ENCODE results near the gene GOLGA8A.
"Not testable (repeated sequence)": the region's sequence is repeated elsewhere in the genome, so short reads cannot be mapped to it uniquely, and the experiment has no call there.

GOLGA8A gene

GRCh38 chr15:34435658-34436057, 1.9 kb downstream of the GOLGA8A start:
- TF ChIP-seq TCF4 (CRISPR knock-in tag; IDR thresholded peaks at IDR 0.05; ENCODE audit: borderline replicate concordance) (no peak), POU6F1 (CRISPR knock-in tag; IDR thresholded peaks at IDR 0.05; ENCODE audit: borderline replicate concordance, low read depth) (no peak), ESRRG (CRISPR knock-in tag; IDR thresholded peaks at IDR 0.05) (no peak), SNAI2 (CRISPR knock-in tag; IDR thresholded peaks at IDR 0.05) (no peak), CSDC2 (CRISPR knock-in tag; IDR thresholded peaks at IDR 0.05) (no peak), ZC3H10 (CRISPR knock-in tag; IDR thresholded peaks at IDR 0.05) (no peak), BACH2 (CRISPR knock-in tag; IDR thresholded peaks at IDR 0.05; ENCODE audit: borderline replicate concordance) (no peak), PPARA (CRISPR knock-in tag; IDR thresholded peaks at IDR 0.05; ENCODE audit: borderline replicate concordance) (no peak), ISL1 (CRISPR knock-in tag; IDR thresholded peaks at IDR 0.05) (no peak), ZFP3 (CRISPR knock-in tag; IDR thresholded peaks at IDR 0.05) (no peak), ZNF8 (CRISPR knock-in tag; IDR thresholded peaks at IDR 0.05) (no peak), ZFP30 (CRISPR knock-in tag; IDR thresholded peaks at IDR 0.05) (no peak), PATZ1 (CRISPR knock-in tag; IDR thresholded peaks at IDR 0.05; ENCODE audit: borderline replicate concordance) (no peak), RARB (CRISPR knock-in tag; IDR thresholded peaks at IDR 0.05) (no peak)
- TF ChIP-seq, protein P1, sequence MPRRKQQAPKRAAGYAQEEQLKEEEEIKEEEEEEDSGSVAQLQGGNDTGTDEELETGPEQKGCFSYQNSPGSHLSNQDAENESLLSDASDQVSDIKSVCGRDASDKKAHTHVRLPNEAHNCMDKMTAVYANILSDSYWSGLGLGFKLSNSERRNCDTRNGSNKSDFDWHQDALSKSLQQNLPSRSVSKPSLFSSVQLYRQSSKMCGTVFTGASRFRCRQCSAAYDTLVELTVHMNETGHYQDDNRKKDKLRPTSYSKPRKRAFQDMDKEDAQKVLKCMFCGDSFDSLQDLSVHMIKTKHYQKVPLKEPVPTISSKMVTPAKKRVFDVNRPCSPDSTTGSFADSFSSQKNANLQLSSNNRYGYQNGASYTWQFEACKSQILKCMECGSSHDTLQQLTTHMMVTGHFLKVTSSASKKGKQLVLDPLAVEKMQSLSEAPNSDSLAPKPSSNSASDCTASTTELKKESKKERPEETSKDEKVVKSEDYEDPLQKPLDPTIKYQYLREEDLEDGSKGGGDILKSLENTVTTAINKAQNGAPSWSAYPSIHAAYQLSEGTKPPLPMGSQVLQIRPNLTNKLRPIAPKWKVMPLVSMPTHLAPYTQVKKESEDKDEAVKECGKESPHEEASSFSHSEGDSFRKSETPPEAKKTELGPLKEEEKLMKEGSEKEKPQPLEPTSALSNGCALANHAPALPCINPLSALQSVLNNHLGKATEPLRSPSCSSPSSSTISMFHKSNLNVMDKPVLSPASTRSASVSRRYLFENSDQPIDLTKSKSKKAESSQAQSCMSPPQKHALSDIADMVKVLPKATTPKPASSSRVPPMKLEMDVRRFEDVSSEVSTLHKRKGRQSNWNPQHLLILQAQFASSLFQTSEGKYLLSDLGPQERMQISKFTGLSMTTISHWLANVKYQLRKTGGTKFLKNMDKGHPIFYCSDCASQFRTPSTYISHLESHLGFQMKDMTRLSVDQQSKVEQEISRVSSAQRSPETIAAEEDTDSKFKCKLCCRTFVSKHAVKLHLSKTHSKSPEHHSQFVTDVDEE (CRISPR knock-in tag; IDR thresholded peaks at IDR 0.05), result no peak
- no peak; the same call in 2 of the 3 replicates for ATAC-seq

DNA sequence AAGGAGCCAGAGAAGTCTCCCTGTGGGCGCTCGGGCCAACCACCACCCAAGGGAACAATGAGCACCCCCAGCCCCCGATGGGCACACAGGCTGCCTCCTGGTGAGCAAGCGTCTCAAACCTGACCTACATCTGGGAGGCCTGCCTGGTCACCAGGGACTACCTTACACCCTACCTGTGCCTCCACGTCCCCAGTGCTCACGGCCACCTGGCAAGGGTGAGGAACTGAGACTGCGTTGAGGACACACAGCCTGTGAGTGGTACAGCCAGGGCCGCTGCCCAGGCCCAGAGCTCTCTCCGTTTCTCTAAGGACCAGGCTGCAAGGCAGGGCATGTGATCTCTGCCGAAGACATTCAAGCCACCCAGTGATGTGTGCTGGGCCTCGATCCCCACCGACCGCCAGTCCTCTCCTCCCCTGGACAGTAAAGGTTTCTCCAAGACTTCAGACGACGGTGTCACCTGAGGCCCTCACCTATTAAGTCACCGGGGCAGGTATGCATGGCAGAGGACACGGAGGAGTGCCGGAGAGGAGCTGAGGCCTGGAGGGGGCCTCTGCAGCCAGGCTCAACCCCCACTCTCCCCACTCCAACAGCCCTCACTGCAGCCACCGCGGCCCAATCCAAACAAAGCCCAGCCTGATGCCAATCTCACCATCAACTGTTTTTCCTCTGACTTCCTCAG, 2.8 kb downstream of the GOLGA8A start:
- no peak for ATAC-seq
- TF ChIP-seq ZNF565 (CRISPR knock-in tag; conservative IDR thresholded peaks at IDR 0.05; ENCODE audit: low read depth), result no peak
- no peak for TF ChIP-seq SNAI2 (CRISPR knock-in tag; IDR thresholded peaks at IDR 0.05)
- TF ChIP-seq TCF4 (CRISPR knock-in tag; IDR thresholded peaks at IDR 0.05; ENCODE audit: borderline replicate concordance), result no peak
- TF ChIP-seq, protein P1 (CRISPR knock-in tag; IDR thresholded peaks at IDR 0.05), result no peak
- no peak for TF ChIP-seq RARB (CRISPR knock-in tag; IDR thresholded peaks at IDR 0.05)
- TF ChIP-seq ARNTL (CRISPR knock-in tag; IDR thresholded peaks at IDR 0.05; ENCODE audit: borderline replicate concordance, low read depth), result no peak
- TF ChIP-seq CSRNP3 (CRISPR knock-in tag; IDR thresholded peaks at IDR 0.05), result no peak

- ATAC-seq, result not testable (repeated sequence)
Measured at GRCh38 chr15:34433956-34434626, 3.5 kb downstream of the GOLGA8A start.

GRCh38 chr15:34430642-34431041, 7.0 kb downstream of the GOLGA8A start:
- not testable (repeated sequence) for ATAC-seq

DNA sequence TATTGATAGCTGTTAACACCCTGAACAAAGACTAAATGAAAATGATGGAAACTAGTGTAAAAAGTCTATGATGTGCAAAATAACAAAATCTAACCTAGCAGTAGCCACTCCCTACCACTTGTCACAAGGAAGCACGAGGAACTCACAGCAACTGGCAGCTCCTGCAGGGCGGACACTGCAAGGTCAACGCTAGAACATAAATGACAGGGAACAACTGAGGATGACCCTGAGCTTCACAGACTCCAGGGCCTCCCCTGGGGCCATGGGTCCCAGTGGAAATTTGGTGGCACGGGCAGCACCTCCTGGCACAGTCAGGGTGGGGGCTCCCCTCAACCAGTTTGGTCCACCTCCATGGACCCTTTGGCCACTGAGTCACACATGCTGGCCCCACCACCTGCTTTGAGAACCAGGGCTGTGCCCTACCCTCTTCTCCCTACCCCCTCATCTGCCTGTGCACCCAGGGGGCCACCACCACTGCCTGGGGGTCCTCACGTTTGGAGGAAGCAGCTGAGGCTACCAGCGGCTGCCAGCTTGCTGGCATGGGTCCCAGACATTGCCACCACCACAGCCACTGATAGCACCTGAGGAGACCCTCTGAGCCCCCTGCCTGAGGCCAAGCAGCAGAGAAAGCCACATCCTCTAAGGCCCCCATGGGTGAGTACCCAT, 14.1 kb downstream of the GOLGA8A start:
- not testable (repeated sequence) for ATAC-seq

GRCh38 chr15:34420953-34421352, 16.7 kb downstream of the GOLGA8A start:
- not testable (repeated sequence) for ATAC-seq

- not testable (repeated sequence) for ATAC-seq
Measured at GRCh38 chr15:34418435-34418834, 19.2 kb downstream of the GOLGA8A start.

GRCh38 chr15:34409511-34409910, 28.1 kb downstream of the GOLGA8A start:
- ATAC-seq, result not testable (repeated sequence)

Data from SK-N-SH treated with all-trans-retinoic acid at 6 μM for 48 hours (cell line).